H9 (cell line): Measurements from ENCODE around the gene RRAGD. TPM values are rescaled to one million over a fixed set of nuclear protein-coding genes. Genes with fewer than 3 reads are reported as not detected.

ENCODE experiments used
- DNase-seq: peaks from one replicate; pipeline ENCODE4 v3.0.0-alpha.2; 2017
- H2AFZ ChIP-seq: one replicate; pipeline ENCODE4 v1.6.1; 2013; ENCODE audit warnings: mild to moderate bottlenecking, low read length, control low read depth, moderate library complexity
- H2AK5ac ChIP-seq: 2 replicates; pipeline ENCODE4 v1.6.1; 2013; ENCODE audit warnings: low read length, control low read depth, mixed read lengths; ENCODE audit not compliant: insufficient read length
- H2BK120ac ChIP-seq: one replicate; pipeline ENCODE4 v1.6.1; 2013; ENCODE audit warnings: low read depth, mild to moderate bottlenecking, low read length, control low read depth, inconsistent platforms; ENCODE audit not compliant: poor library complexity, severe bottlenecking
- H2BK12ac ChIP-seq: 2 replicates; pipeline ENCODE4 v1.6.1; 2013; ENCODE audit warnings: low read length, control low read depth, mixed read lengths, low read depth; ENCODE audit not compliant: insufficient read length
- H2BK15ac ChIP-seq: 2 replicates; pipeline ENCODE4 v1.6.1; 2013; ENCODE audit warnings: low read depth, low read length, control low read depth
- H2BK20ac ChIP-seq: one replicate; pipeline ENCODE4 v1.6.1; 2013; ENCODE audit warnings: low read depth, mild to moderate bottlenecking, low read length, control low read depth, inconsistent platforms; ENCODE audit not compliant: poor library complexity, severe bottlenecking
- H2BK5ac ChIP-seq: 2 replicates; pipeline ENCODE4 v1.6.1; 2013; ENCODE audit warnings: low read length, control low read depth, mixed read lengths; ENCODE audit not compliant: insufficient read length
- H3K14ac ChIP-seq: 2 replicates; pipeline ENCODE4 v1.6.1; 2013; ENCODE audit warnings: low read length, control low read depth; ENCODE audit not compliant: insufficient read depth
- H3K18ac ChIP-seq: 2 replicates; pipeline ENCODE4 v1.6.1; 2013; ENCODE audit warnings: low read depth, mild to moderate bottlenecking, mixed read lengths, low read length, control low read depth; ENCODE audit not compliant: insufficient read length
- H3K23ac ChIP-seq: 2 replicates; pipeline ENCODE4 v1.6.1; 2013; ENCODE audit warnings: low read length, control low read depth, mixed read lengths, low read depth; ENCODE audit not compliant: insufficient read length
- H3K23me2 ChIP-seq: 2 replicates; pipeline ENCODE4 v1.6.1; 2013; ENCODE audit warnings: low read depth, mild to moderate bottlenecking, mixed read lengths, low read length, control low read depth; ENCODE audit not compliant: insufficient read length, poor library complexity, severe bottlenecking
- H3K27ac ChIP-seq: 2 replicates; pipeline ENCODE4 v1.5.1; 2013; ENCODE audit warnings: low read length, control low read depth, mixed read lengths, low read depth; ENCODE audit not compliant: insufficient read length
- H3K27me3 ChIP-seq: 2 replicates; pipeline ENCODE4 v1.6.1; 2013; ENCODE audit warnings: low read length, control low read depth, inconsistent platforms; ENCODE audit not compliant: insufficient read depth
- H3K4ac ChIP-seq: 2 replicates; pipeline ENCODE4 v1.6.1; 2013; ENCODE audit warnings: low read depth, mild to moderate bottlenecking, control low read depth, inconsistent platforms, low read length, moderate library complexity
- H3K4me1 ChIP-seq: 2 replicates; pipeline ENCODE4 v1.6.1; 2013; ENCODE audit warnings: low read length, control low read depth, inconsistent platforms; ENCODE audit not compliant: insufficient read depth
- H3K4me2 ChIP-seq: 2 replicates; pipeline ENCODE4 v1.6.1; 2013; ENCODE audit warnings: low read length, control low read depth, mixed read lengths; ENCODE audit not compliant: insufficient read length, insufficient read depth
- H3K56ac ChIP-seq: 2 replicates; pipeline ENCODE4 v1.6.1; 2013; ENCODE audit warnings: low read depth, mild to moderate bottlenecking, mixed read lengths, low read length, control low read depth; ENCODE audit not compliant: insufficient read length
- H3K79me1 ChIP-seq: 2 replicates; pipeline ENCODE4 v1.6.1; 2013; ENCODE audit warnings: low read depth, mild to moderate bottlenecking, moderate library complexity, low read length, control low read depth, inconsistent platforms; ENCODE audit not compliant: insufficient read depth, poor library complexity, severe bottlenecking
- H3K79me2 ChIP-seq: 2 replicates; pipeline ENCODE4 v1.6.1; 2013; ENCODE audit warnings: low read length, control low read depth, inconsistent platforms; ENCODE audit not compliant: insufficient read depth
- H3K9ac ChIP-seq: 2 replicates; pipeline ENCODE4 v1.6.1; 2013; ENCODE audit warnings: low read length, control low read depth, mixed read lengths; ENCODE audit not compliant: insufficient read length; ENCODE audit errors: extremely low read depth
- H3K9me3 ChIP-seq: one replicate; pipeline ENCODE4 v1.6.1; 2013; ENCODE audit warnings: low read depth, low read length, inconsistent platforms; ENCODE audit not compliant: control insufficient read depth
- H3T11ph ChIP-seq: one replicate; pipeline ENCODE4 v1.6.1; 2013; ENCODE audit warnings: mild to moderate bottlenecking, low read length, control low read depth, inconsistent platforms
- H4K20me1 ChIP-seq: one replicate; pipeline ENCODE4 v1.6.1; 2013; ENCODE audit not compliant: control insufficient read depth, insufficient read length, insufficient read depth
- H4K5ac ChIP-seq: 2 replicates; pipeline ENCODE4 v1.6.1; 2013; ENCODE audit warnings: low read depth, mild to moderate bottlenecking, mixed read lengths, low read length, control low read depth; ENCODE audit not compliant: insufficient read length
- H4K8ac ChIP-seq: replicated peaks from 2 replicates; pipeline ENCODE4 v1.6.1; 2013; ENCODE audit warnings: low read length, control low read depth, mixed read lengths, low read depth; ENCODE audit not compliant: insufficient read length
- H4K91ac ChIP-seq: 2 replicates; pipeline ENCODE4 v1.6.1; 2013; ENCODE audit warnings: low read depth, mild to moderate bottlenecking, moderate library complexity, mixed read lengths, low read length, control low read depth; ENCODE audit not compliant: insufficient read length
- H3K27ac Mint-ChIP-seq, 3 experiments: 2 replicates in 2 of 3; 3 replicates in 1 of 3; pipeline ENCODE4 v1.8.0; 2020 to 2021; ENCODE audit warnings: mixed read lengths in 3 of 3, mild to moderate bottlenecking in 1 of 3, moderate library complexity in 1 of 3
- H3K27me3 Mint-ChIP-seq: 2 replicates; pipeline ENCODE4 v1.8.0; 2021; ENCODE audit warnings: low read depth, mild to moderate bottlenecking, moderate library complexity, mixed read lengths
- H3K36me3 Mint-ChIP-seq, 3 experiments: 2 replicates in 2 of 3; 3 replicates in 1 of 3; pipeline ENCODE4 v1.8.0; 2020 to 2021; ENCODE audit warnings: low read depth in 3 of 3, mixed read lengths in 3 of 3; ENCODE audit not compliant: insufficient read depth in 1 of 3
- H3K4me1 Mint-ChIP-seq, 2 experiments: 2 replicates each; pipeline ENCODE4 v1.8.0; 2020; ENCODE audit warnings: mixed read lengths in 2 of 2
- H3K4me3 Mint-ChIP-seq, 2 experiments: 2 replicates in 1 of 2; 3 replicates in 1 of 2; pipeline ENCODE4 v1.8.0; 2020 to 2021; ENCODE audit warnings: mild to moderate bottlenecking in 2 of 2, mixed read lengths in 2 of 2, moderate library complexity in 1 of 2
- H3K9me3 Mint-ChIP-seq, 2 experiments: 2 replicates in 1 of 2; 3 replicates in 1 of 2; pipeline ENCODE4 v1.8.0; 2020; ENCODE audit warnings: mild to moderate bottlenecking in 2 of 2, mixed read lengths in 2 of 2, moderate library complexity in 1 of 2
- CTCF ChIP-seq: fragments of 200-600 bp; sonication (generic); conservative IDR thresholded peaks from 3 replicates; pipeline ENCODE4 v1.8.0; 2021; ENCODE audit warnings: antibody characterized with exemption, mild to moderate bottlenecking
- WGBS: extraction: QIAGEN DNeasy Blood & Tissue Kit; methylation state at CpG from one replicate; pipeline ENCODE4 v1.1.7; 2013; ENCODE audit warnings: missing lambda C conversion rate, low lambda C conversion rate, mixed read lengths; ENCODE audit not compliant: insufficient read length; ENCODE audit errors: extremely low coverage; 5-methylcytosine and 5-hydroxymethylcytosine counted together
- total RNA-seq: library from RNA; stranded (reverse); gene quantifications from 2 replicates; pipeline ENCODE4 v1.2.1, GENCODE V29; 2021

RRAGD gene
- total RNA-seq, 1 experiment from 2014 or later: 10.6 TPM

- no peak overlapping the region for H2AFZ ChIP-seq
- no CpG with 5 or more reads among the region's 1 CpG for WGBS
- no peaks in the 10 kb centered on the region for H4K20me1 ChIP-seq
- H2BK15ac ChIP-seq: no peak overlapping the region
- H3K27me3 Mint-ChIP-seq: peaks cover 4% of the 10 kb centered on the region
- H3K23ac ChIP-seq: no peak overlapping the region
- H3K4ac ChIP-seq: no peak overlapping the region
- H3K9me3 Mint-ChIP-seq: no peaks in the 10 kb centered on the region; a peak in 2 of 5 replicates
- no peak for TF ChIP-seq CTCF
- H2BK5ac ChIP-seq: no peak overlapping the region
- H3K4me3 Mint-ChIP-seq: no peak overlapping the region
- H3K4me1 Mint-ChIP-seq: peaks cover 13% of the 10 kb centered on the region in 2 experiments
- H3K14ac ChIP-seq: no peak overlapping the region
- no peak overlapping the region for H2BK12ac ChIP-seq
- H3K4me2 ChIP-seq: no peak overlapping the region
- no peak overlapping the region for H3K18ac ChIP-seq
- H3K27ac ChIP-seq: no peak overlapping the region
- no peaks in the 10 kb centered on the region for H3K23me2 ChIP-seq
- H3K36me3 Mint-ChIP-seq: no peaks in the 10 kb centered on the region
- no peaks in the 10 kb centered on the region for H3K9me3 ChIP-seq
- H3K27ac Mint-ChIP-seq: no peak overlapping the region
- H2AK5ac ChIP-seq: no peak overlapping the region
- H3K56ac ChIP-seq: no peak overlapping the region
- DNase-seq: no peak
- H3K9ac ChIP-seq: no peak overlapping the region
- H2BK20ac ChIP-seq: no peak overlapping the region
- H3K27me3 ChIP-seq: no peaks in the 10 kb centered on the region
- no peaks in the 10 kb centered on the region for H3K4me1 ChIP-seq
- H4K5ac ChIP-seq: no peak overlapping the region
- no peak overlapping the region for H4K91ac ChIP-seq
- H3K79me1 ChIP-seq: no peaks in the 10 kb centered on the region
- no peak overlapping the region for H4K8ac ChIP-seq
- H3T11ph ChIP-seq: no peak overlapping the region
- no peaks in the 10 kb centered on the region for H3K79me2 ChIP-seq
- no peak overlapping the region for H2BK120ac ChIP-seq
Observed at GRCh38 chr6:89359561-89359960, 52.5 kb downstream of the RRAGD start.
